CD14-positive monocyte (primary cell): Measurements from ENCODE around the gene SPATA20. TPM values are rescaled to one million over a fixed set of nuclear protein-coding genes. Genes with fewer than 3 reads are reported as not detected.

Experiments used
- DNase-seq, 3 donors: peaks; one replicate each; pipeline ENCODE4 v3.0.0-alpha.2; 2011 to 2022
- H2AFZ ChIP-seq: 2 replicates; pipeline ENCODE4 v1.6.0; 2012; ENCODE audit warnings: mild to moderate bottlenecking, low read depth, low read length, inconsistent platforms; ENCODE audit not compliant: insufficient read depth, poor library complexity, severe bottlenecking
- H3K27ac ChIP-seq, 2 donors: 1 replicate in 1 of 2; 2 replicates in 1 of 2; pipeline ENCODE4 v1.5.1; 2012 to 2013; ENCODE audit warnings: low read length in 2 of 2, control low read depth in 1 of 2, inconsistent platforms in 1 of 2, low read depth in 1 of 2, mild to moderate bottlenecking in 1 of 2
- H3K27me3 ChIP-seq, 2 donors: one replicate each; pipeline versions ENCODE4 v1.6.0 to v1.6.1; 2011 to 2013; ENCODE audit warnings: low read length in 2 of 2; ENCODE audit not compliant: control insufficient read depth in 2 of 2, insufficient read depth in 2 of 2
- H3K36me3 ChIP-seq, 2 donors: replicated peaks in 1 of 2; 1 replicate in 1 of 2; 2 replicates in 1 of 2; pipeline versions ENCODE4 v1.5.1 to v1.6.1; 2012 to 2013; ENCODE audit warnings: low read length in 2 of 2, control low read depth in 1 of 2, inconsistent platforms in 1 of 2, mild to moderate bottlenecking in 1 of 2; ENCODE audit not compliant: insufficient read depth in 2 of 2, control insufficient read depth in 1 of 2
- H3K4me1 ChIP-seq, 2 donors: 1 replicate in 1 of 2; 2 replicates in 1 of 2; pipeline versions ENCODE4 v1.5.1 to v1.6.1; 2012 to 2013; ENCODE audit warnings: low read length in 2 of 2, control low read depth in 1 of 2, inconsistent platforms in 1 of 2, mild to moderate bottlenecking in 1 of 2, moderate library complexity in 1 of 2; ENCODE audit not compliant: insufficient read depth in 2 of 2, control insufficient read depth in 1 of 2
- H3K4me2 ChIP-seq: replicated peaks from 2 replicates; pipeline ENCODE3; 2012; ENCODE audit warnings: low read length, moderate library complexity, mild to moderate bottlenecking; ENCODE audit not compliant: poor library complexity, severe bottlenecking; ENCODE audit errors: extremely low read depth
- H3K4me3 ChIP-seq, 3 experiments: fragments of 200-600 bp in 1 of 3; sonication (generic) in 1 of 3; replicated peaks in 1 of 3; 1 replicate in 2 of 3; 2 replicates in 1 of 3; pipeline ENCODE4 v1.5.1; 2011 to 2013; ENCODE audit warnings: low read length in 3 of 3, mild to moderate bottlenecking in 3 of 3, control low read depth in 2 of 3, low read depth in 2 of 3, inconsistent platforms in 1 of 3, moderate library complexity in 1 of 3
- H3K79me2 ChIP-seq: 2 replicates; pipeline ENCODE4 v1.6.0; 2012; ENCODE audit warnings: mild to moderate bottlenecking, control low read depth, inconsistent platforms, low read length, moderate library complexity; ENCODE audit not compliant: insufficient read depth
- H3K9ac ChIP-seq: 2 replicates; pipeline ENCODE4 v1.6.0; 2017; ENCODE audit warnings: low read length, mild to moderate bottlenecking; ENCODE audit not compliant: insufficient read depth, poor library complexity, severe bottlenecking
- H3K9me3 ChIP-seq, 2 donors: replicated peaks in 1 of 2; 1 replicate in 1 of 2; 2 replicates in 1 of 2; pipeline versions ENCODE4 v1.5.1 to v1.6.1; 2012 to 2013; ENCODE audit warnings: low read length in 2 of 2, control low read depth in 1 of 2; ENCODE audit not compliant: control insufficient read depth in 1 of 2, insufficient read depth in 1 of 2
- H4K20me1 ChIP-seq: 2 replicates; pipeline ENCODE4 v1.6.0; 2012; ENCODE audit warnings: mild to moderate bottlenecking, low read length, control low read depth, moderate library complexity; ENCODE audit not compliant: insufficient read depth
- H3K27ac Mint-ChIP-seq, 7 donors: one replicate each; pipeline ENCODE4 v1.8.0; 2020; ENCODE audit warnings: mild to moderate bottlenecking in 7 of 7, mixed read lengths in 7 of 7, moderate library complexity in 6 of 7, inconsistent platforms in 2 of 7
- H3K27me3 Mint-ChIP-seq, 3 donors: one replicate each; pipeline ENCODE4 v1.8.0; 2021 to 2022; ENCODE audit warnings: low read depth in 3 of 3, mild to moderate bottlenecking in 3 of 3, mixed read lengths in 3 of 3, moderate library complexity in 3 of 3, inconsistent platforms in 1 of 3
- H3K36me3 Mint-ChIP-seq, 2 donors: one replicate each; pipeline ENCODE4 v1.8.0; 2020; ENCODE audit warnings: mixed read lengths in 2 of 2, inconsistent platforms in 1 of 2, mild to moderate bottlenecking in 1 of 2
- H3K4me1 Mint-ChIP-seq: one replicate; pipeline ENCODE4 v1.8.0; 2020; ENCODE audit warnings: mild to moderate bottlenecking, mixed read lengths
- H3K4me3 Mint-ChIP-seq, 2 donors: one replicate each; pipeline ENCODE4 v1.8.0; 2020; ENCODE audit warnings: mild to moderate bottlenecking in 2 of 2, mixed read lengths in 2 of 2, moderate library complexity in 1 of 2
- H3K9me3 Mint-ChIP-seq, 7 donors: one replicate each; pipeline ENCODE4 v1.8.0; 2020 to 2022; ENCODE audit warnings: mixed read lengths in 7 of 7, mild to moderate bottlenecking in 6 of 7, moderate library complexity in 6 of 7, inconsistent platforms in 2 of 7
- WGBS: methylation state at CpG from one replicate; pipeline ENCODE4 v1.1.5; 2013; ENCODE audit warnings: missing lambda C conversion rate; ENCODE audit not compliant: insufficient coverage; 5-methylcytosine and 5-hydroxymethylcytosine counted together
- intact Hi-C, 2 donors: fragments of 100-400 bp; cut with micrococcal nuclease; formaldehyde crosslinking; loops; one replicate each; pipeline versions ENCODE4 v1.15.0 to v1.15.1; 2023
- polyA plus RNA-seq, 3 donors: library from polyadenylated mRNA; depleted of rRNA in 1 of 3; unstranded in 2 of 3; stranded (reverse) in 1 of 3; fragments of 300-500 nt in 2 of 3; fragments of >200 nt in 1 of 3; fragmentation: Illumina TruSeq in 2 of 3; gene quantifications; 1 replicate in 2 of 3; 2 replicates in 1 of 3; pipeline ENCODE4 v1.2.3, GENCODE V29; 2012 to 2021
- TF ChIP-seq, protein P1 (sequence below): fragments of 200-600 bp; IDR thresholded peaks from one replicate; pipeline ENCODE4 v1.8.0; 2022; ENCODE audit warnings: antibody characterized with exemption, mild to moderate bottlenecking

The SPATA20 gene
- polyA plus RNA-seq, 3 donors = 9.3 to 37.8 (median 12.2) TPM

DNA sequence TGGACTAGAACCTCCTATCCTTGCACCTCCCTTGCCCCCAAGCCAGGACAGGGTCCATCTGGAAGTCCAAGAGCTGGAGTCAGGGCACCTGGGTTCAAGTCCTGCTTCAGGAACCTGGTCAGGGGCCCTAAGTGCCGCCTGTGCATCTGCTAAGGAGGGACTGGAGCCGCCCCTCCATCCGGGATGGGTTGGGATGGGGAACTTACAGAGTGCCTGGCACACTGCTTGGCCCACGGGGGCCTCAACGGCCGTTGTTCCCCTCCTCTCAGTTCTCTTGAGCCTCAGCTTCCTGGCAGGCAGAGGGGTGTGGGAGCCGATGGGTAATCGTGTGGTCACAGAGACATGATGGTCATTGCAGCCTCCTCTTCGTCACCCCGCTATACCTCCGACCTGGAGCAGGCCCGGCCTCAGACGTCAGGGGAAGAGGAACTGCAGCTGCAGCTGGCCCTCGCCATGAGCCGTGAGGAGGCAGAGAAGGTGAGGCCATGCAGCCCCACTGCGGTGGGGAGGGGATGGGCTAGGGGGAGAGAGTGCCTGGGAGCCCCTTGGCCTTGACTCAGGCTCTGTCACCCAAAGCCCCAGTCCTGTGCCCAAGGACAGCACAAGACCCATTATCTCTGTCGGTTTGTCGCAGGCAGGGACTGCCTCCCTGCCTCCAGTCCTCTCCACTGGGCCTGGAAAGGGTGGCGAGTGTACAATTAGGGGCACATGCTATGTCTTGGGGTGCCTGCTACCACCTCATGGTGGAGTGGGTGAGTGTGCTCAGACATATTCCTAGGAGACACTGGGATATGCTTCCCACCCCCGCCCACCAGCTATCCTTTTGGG is 9.0 kb upstream of the SPATA20 start:
- H3K9ac ChIP-seq = no peak overlapping the region
- no peaks in the 10 kb centered on the region for H4K20me1 ChIP-seq
- no peak overlapping the region for H3K4me3 ChIP-seq
- Mint-ChIP-seq H3K4me3 (no peak overlapping the region), H3K36me3 (peaks cover 0 to 3% of the 10 kb centered on the region in 2 donors), H3K9me3 (peaks cover 0 to 6% (median 2%) of the 10 kb centered on the region in 7 donors), H3K27ac (no peak overlapping the region), H3K4me1 (peaks cover 26% of the 10 kb centered on the region), H3K27me3 (peaks cover 25 to 35% (median 28%) of the 10 kb centered on the region in 3 donors)
- H3K4me2 ChIP-seq = no peak overlapping the region
- intact Hi-C loops = no loop called here
- H3K36me3 ChIP-seq = no peaks in the 10 kb centered on the region
- H3K27me3 ChIP-seq = peaks cover 11 to 21% of the 10 kb centered on the region in 2 donors
- H3K79me2 ChIP-seq = no peaks in the 10 kb centered on the region
- H3K9me3 ChIP-seq = no peaks in the 10 kb centered on the region
- TF ChIP-seq, protein P1, sequence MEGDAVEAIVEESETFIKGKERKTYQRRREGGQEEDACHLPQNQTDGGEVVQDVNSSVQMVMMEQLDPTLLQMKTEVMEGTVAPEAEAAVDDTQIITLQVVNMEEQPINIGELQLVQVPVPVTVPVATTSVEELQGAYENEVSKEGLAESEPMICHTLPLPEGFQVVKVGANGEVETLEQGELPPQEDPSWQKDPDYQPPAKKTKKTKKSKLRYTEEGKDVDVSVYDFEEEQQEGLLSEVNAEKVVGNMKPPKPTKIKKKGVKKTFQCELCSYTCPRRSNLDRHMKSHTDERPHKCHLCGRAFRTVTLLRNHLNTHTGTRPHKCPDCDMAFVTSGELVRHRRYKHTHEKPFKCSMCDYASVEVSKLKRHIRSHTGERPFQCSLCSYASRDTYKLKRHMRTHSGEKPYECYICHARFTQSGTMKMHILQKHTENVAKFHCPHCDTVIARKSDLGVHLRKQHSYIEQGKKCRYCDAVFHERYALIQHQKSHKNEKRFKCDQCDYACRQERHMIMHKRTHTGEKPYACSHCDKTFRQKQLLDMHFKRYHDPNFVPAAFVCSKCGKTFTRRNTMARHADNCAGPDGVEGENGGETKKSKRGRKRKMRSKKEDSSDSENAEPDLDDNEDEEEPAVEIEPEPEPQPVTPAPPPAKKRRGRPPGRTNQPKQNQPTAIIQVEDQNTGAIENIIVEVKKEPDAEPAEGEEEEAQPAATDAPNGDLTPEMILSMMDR = no peak
- no peak for DNase-seq
- H2AFZ ChIP-seq = no peak overlapping the region
- WGBS = 79% methylated on average over 11 of the region's 20 CpGs
- H3K4me1 ChIP-seq = peaks cover 17 to 30% of the 10 kb centered on the region in 2 donors
- no peak overlapping the region for H3K27ac ChIP-seq

DNA sequence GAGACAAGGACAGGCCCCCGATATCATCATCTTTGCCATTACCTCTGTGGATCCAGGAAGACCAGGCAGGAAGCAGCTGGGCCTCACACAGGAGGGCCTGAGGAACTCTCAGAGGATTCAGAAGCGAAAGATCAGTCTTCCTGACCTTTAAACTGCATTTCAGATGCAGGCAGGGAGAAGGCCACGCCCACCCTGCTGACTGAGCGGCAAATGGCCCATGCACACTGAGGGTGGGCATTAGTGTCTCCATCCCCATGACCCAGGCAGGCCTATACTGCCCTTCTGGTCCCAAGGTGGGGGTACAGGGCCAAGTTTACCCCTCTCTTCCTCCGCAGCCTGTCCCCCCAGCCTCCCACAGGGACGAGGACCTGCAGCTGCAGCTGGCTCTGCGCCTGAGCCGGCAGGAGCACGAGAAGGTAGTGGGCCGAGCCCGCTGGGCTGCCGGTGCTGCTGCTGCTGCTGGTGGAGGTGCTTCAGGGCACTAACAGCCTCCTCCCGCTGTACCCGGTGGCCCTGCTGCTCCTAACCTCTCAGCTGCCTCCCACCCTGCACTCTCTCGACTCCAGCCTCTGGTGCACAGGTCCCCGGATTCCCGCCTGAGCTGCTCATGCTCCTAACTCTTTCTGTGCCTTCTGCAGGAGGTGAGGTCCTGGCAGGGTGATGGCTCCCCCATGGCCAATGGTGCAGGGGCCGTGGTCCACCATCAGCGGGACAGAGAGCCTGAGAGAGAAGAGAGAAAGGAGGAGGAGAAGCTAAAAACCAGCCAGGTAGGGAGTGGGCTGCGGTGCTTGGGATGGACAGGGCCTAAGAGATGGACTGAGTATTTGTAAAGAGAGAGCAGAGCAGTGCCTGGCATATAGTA is 8.2 kb upstream of the SPATA20 start:
- TF ChIP-seq, protein P1 = no peak
- Mint-ChIP-seq H3K4me3 (no peak overlapping the region), H3K4me1 (peaks cover 18% of the 10 kb centered on the region), H3K27me3 (peaks cover 19 to 28% (median 20%) of the 10 kb centered on the region in 3 donors), H3K36me3 (no peaks in the 10 kb centered on the region), H3K27ac (no peak overlapping the region), H3K9me3 (peaks cover 0 to 3% (median 0%) of the 10 kb centered on the region in 7 donors)
- Histone ChIP-seq H3K9ac (no peak overlapping the region), H3K4me1 (peaks cover 15 to 27% of the 10 kb centered on the region in 2 donors), H3K4me3 (no peak overlapping the region), H3K27me3 (peaks cover 3 to 13% of the 10 kb centered on the region in 2 donors), H3K27ac (no peak overlapping the region), H3K36me3 (no peaks in the 10 kb centered on the region), H3K9me3 (no peaks in the 10 kb centered on the region), H3K4me2 (no peak overlapping the region), H4K20me1 (no peaks in the 10 kb centered on the region), H3K79me2 (no peaks in the 10 kb centered on the region), H2AFZ (no peak overlapping the region)
- 92% methylated on average over 15 of the region's 20 CpGs for WGBS
- intact Hi-C loops = no loop called here
- DNase-seq = no peak
